Hepatocyte (in vitro differentiated cells): ENCODE measurements around the gene EVL.

Source experiments
- CTCF ChIP-seq: fragments of 200-600 bp; sonication (generic); IDR thresholded peaks from 2 replicates; pipeline ENCODE4 v1.5.1; 2016; ENCODE audit warnings: antibody characterized with exemption, mild to moderate bottlenecking; ENCODE audit not compliant: poor library complexity
- EZH2 ChIP-seq: fragments of 200-600 bp; sonication (generic); IDR thresholded peaks from 2 replicates; pipeline ENCODE4 v1.6.1; 2016; ENCODE audit warnings: antibody characterized with exemption, mild to moderate bottlenecking, borderline replicate concordance

- TF ChIP-seq CTCF, result no peak
- TF ChIP-seq EZH2, result no peak
These were observed 37.3 kb upstream of the EVL start for GRCh38 chr14:100027771-100028490.
